Measurements from ENCODE around the gene PLLP. TPM values are rescaled to one million over a fixed set of nuclear protein-coding genes. Genes with fewer than 3 reads are reported as not detected.

PLLP gene
- total RNA-seq, 6 donors from 2014 or later: 38.8 to 184 (median 114) TPM

DNA sequence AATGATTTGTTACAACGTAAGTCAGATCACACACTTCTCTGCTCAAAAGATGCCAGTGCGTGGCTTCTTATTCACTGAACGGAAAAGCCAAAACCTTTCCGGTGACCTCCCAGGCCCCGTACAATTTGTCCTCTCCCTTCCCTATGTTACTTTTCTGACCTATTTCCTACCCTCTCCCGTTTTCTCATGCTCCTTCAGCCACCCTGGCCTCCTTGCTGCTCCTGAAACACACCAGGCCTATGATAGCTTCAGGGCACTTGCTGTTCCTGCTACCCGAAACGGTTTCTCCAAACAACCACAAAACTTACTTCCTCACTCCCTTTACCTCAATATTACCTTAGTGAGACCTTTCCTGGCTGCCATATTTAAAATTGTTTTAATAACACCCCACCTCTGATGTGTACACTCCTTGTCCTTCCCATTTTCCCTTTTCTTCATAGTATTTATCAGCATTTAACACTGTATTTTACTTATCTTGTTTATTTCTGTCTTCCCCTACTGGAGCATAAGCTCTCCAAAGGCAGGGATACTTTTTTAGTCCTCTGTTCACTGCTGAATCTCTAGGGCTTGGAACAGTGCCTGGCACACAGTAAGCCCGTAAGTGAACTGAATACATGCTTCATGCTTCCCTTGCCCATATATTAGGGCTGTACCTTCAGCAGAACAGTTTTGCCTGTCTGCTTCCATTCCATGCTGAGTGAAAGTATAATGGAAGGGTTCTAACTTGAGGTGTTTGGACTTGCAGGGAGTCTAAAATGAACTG lies 50.3 kb downstream of the PLLP start:
- no peak for DNase-seq
- Histone ChIP-seq H3K4me3 (no peak overlapping the region), H3K9me3 (no peaks in the 10 kb centered on the region), H3K36me3 (peaks cover 18 to 85% (median 44%) of the 10 kb centered on the region in 4 donors), H3K4me1 (peaks cover 0 to 11% (median 5%) of the 10 kb centered on the region in 4 donors), H3K27ac (no peak overlapping the region), H3K27me3 (no peaks in the 10 kb centered on the region)
- no peak for ATAC-seq (ENCODE audit: low FRiP score in 2 of 2)
- no peak for TF ChIP-seq EP300 (IDR thresholded peaks at IDR 0.05)
- WGBS, 2 donors: 93 to 95% methylated on average over 9 of the region's 9 CpGs

DNA sequence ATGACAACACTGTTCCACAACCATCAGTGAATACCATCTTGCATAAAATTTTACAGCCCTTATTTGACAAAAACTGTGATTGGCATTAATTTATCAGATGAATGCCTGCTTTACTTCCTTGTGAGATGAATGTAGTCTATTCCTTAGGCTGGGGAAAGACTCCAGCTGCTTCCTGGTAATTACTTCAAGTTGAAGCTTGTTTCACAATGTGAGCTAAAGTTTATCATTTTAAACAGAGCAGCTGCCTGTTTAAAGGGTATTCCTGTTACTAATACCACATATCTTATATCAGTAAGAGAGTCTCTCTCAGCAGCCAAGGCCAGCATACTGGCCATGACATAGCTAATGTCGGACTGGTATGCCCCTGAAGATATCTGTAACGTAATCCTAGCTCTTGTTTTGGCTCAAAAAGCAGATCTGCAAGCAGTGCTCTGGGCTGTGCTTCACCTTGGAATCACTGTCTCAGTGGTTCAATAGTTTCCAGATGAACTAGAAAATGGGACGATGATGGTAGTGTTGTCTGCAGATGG lies 52.6 kb downstream of the PLLP start:
- WGBS, 2 donors: 87 to 93% methylated on average over 3 of the region's 3 CpGs
- no peak overlapping the region for H3K4me3 ChIP-seq
- H3K27ac ChIP-seq: no peak overlapping the region
- no peak for TF ChIP-seq POLR2A (IDR thresholded peaks at IDR 0.05)
- TF ChIP-seq EP300 (IDR thresholded peaks at IDR 0.05): no peak
- no peak for TF ChIP-seq POLR2AphosphoS5 (IDR thresholded peaks at IDR 0.05)
- TF ChIP-seq, protein P1, sequence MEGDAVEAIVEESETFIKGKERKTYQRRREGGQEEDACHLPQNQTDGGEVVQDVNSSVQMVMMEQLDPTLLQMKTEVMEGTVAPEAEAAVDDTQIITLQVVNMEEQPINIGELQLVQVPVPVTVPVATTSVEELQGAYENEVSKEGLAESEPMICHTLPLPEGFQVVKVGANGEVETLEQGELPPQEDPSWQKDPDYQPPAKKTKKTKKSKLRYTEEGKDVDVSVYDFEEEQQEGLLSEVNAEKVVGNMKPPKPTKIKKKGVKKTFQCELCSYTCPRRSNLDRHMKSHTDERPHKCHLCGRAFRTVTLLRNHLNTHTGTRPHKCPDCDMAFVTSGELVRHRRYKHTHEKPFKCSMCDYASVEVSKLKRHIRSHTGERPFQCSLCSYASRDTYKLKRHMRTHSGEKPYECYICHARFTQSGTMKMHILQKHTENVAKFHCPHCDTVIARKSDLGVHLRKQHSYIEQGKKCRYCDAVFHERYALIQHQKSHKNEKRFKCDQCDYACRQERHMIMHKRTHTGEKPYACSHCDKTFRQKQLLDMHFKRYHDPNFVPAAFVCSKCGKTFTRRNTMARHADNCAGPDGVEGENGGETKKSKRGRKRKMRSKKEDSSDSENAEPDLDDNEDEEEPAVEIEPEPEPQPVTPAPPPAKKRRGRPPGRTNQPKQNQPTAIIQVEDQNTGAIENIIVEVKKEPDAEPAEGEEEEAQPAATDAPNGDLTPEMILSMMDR (IDR thresholded peaks at IDR 0.05): no peak
- H3K36me3 ChIP-seq: peaks cover 22 to 90% (median 56%) of the 10 kb centered on the region in 4 donors
- H3K27me3 ChIP-seq: no peaks in the 10 kb centered on the region
- no peak for ATAC-seq (ENCODE audit: low FRiP score in 2 of 2)
- DNase-seq: no peak
- no peaks in the 10 kb centered on the region for H3K9me3 ChIP-seq
- H3K4me1 ChIP-seq: peaks cover 0 to 11% (median 5%) of the 10 kb centered on the region in 4 donors

DNA sequence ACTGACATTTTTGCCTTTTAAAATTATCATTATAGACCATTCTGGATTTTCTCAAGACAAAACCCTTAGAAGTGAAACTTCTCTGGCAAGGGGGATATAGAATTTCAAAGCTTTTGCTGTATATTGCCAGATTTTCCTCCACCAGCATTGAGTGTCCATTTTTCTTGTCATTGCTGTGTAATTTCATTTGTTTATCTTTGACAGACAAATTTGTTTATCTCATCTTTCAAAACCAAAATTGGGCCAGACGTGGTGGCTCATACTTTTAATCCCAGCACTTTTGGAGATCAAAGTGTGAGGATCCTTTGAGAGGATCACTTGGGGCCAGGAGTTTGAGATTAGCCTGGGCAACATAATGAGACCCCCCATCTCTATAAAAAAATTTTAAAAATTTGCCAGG lies 55.4 kb downstream of the PLLP start:
- WGBS, 2 donors: 53 to 72% methylated on average over 1 of the region's 1 CpG
- no peaks in the 10 kb centered on the region for H3K27me3 ChIP-seq
- H3K9me3 ChIP-seq: no peaks in the 10 kb centered on the region
- ATAC-seq (ENCODE audit: low FRiP score in 2 of 2) (no peak), DNase-seq (no peak)
- no peaks in the 10 kb centered on the region for H3K4me1 ChIP-seq
- no peak overlapping the region for H3K27ac ChIP-seq
- no peak overlapping the region for H3K4me3 ChIP-seq
- TF ChIP-seq POLR2A (IDR thresholded peaks at IDR 0.05): no peak
- TF ChIP-seq, protein P1 (IDR thresholded peaks at IDR 0.05): no peak
- no peak for TF ChIP-seq EP300 (IDR thresholded peaks at IDR 0.05)
- TF ChIP-seq POLR2AphosphoS5 (IDR thresholded peaks at IDR 0.05): no peak
- peaks cover 22 to 91% (median 65%) of the 10 kb centered on the region in 4 donors for H3K36me3 ChIP-seq

DNA sequence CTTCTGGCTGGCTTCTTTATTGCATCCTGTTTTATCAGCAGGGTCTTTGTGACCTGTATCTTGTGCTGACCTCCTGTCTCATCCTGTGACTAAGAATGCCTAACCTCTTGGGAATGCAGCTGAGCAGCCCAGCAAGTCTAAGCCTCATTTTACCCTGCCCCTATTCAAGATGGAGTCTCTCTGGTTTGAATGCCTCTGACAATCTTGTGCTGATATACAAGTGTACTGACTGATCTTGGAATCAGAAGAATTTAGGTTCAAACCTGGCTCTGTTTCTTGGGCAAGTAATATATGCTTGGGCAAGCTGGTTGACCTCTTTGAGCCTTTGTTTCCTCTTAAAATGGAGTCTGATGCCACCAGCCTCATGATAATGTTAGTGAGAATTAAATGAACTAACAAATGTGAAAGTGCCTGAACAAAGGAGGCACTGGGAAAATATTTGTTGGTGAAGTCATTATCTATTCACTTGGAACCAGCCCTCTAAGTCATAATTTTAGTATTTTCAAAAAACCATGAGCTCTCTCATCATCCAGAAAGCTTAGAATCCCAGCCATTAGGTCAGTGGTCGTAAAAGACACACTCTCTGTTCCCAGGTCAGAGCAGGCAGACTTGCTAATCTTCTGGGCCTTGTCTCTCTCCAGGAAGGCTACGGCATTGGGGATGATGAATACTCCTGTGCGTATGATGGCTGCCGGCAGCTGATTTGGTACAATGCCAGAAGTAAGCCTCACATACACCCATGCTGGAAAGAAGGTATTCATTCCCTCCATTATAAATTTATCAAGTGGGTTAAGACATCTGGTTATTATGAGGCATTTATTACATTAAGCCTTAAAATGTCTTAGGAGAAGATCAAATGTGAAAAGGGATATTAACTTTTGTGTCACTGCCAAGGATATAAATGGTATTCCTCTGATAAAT lies 57.5 kb downstream of the PLLP start:
- 88 to 95% methylated on average over 4 of the region's 4 CpGs for WGBS, 2 donors
- Histone ChIP-seq H3K27ac (no peak overlapping the region), H3K4me1 (no peaks in the 10 kb centered on the region), H3K9me3 (no peaks in the 10 kb centered on the region), H3K27me3 (no peaks in the 10 kb centered on the region), H3K4me3 (no peak overlapping the region), H3K36me3 (peaks cover 14 to 91% (median 71%) of the 10 kb centered on the region in 4 donors)
- ATAC-seq (ENCODE audit: low FRiP score in 2 of 2) (no peak), DNase-seq (no peak)
- TF ChIP-seq, protein P1 (IDR thresholded peaks at IDR 0.05): no peak
- TF ChIP-seq POLR2A (IDR thresholded peaks at IDR 0.05) (no peak), POLR2AphosphoS5 (IDR thresholded peaks at IDR 0.05) (no peak), EP300 (IDR thresholded peaks at IDR 0.05) (no peak)

DNA sequence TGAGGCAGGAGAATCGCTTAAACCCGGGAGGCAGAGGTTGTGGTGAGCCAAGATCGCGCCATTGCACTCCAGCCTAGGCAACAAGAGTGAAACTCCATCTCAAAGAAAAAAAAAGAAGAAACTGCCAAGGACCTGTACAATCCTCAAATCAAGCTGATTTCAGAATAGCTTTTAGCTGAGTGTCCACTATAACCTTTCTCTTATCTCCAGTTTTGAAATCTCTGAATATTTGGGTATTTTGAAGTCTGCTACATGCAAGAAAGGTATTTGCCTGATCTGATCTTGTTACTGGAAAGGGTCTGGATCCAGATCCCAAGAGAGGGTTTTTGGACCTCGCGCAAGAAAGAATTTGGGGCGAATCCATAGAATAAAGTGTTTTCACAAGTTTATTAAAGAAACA lies 58.5 kb downstream of the PLLP start:
- 97% methylated on average over 7 of the region's 7 CpGs for WGBS, 2 donors
- Histone ChIP-seq H3K4me3 (no peak overlapping the region), H3K36me3 (peaks cover 11 to 91% (median 71%) of the 10 kb centered on the region in 4 donors), H3K4me1 (no peaks in the 10 kb centered on the region), H3K27me3 (no peaks in the 10 kb centered on the region), H3K27ac (no peak overlapping the region), H3K9me3 (no peaks in the 10 kb centered on the region)
- ATAC-seq (ENCODE audit: low FRiP score in 2 of 2) (no peak), DNase-seq (no peak)
- TF ChIP-seq EP300 (IDR thresholded peaks at IDR 0.05) (no peak), POLR2AphosphoS5 (IDR thresholded peaks at IDR 0.05) (no peak), POLR2A (IDR thresholded peaks at IDR 0.05) (no peak)
- TF ChIP-seq, protein P1 (IDR thresholded peaks at IDR 0.05): no peak

Measured in upper lobe of left lung (tissue), 6 donors.